ENCODE measurements around the gene MED13L.

DNA sequence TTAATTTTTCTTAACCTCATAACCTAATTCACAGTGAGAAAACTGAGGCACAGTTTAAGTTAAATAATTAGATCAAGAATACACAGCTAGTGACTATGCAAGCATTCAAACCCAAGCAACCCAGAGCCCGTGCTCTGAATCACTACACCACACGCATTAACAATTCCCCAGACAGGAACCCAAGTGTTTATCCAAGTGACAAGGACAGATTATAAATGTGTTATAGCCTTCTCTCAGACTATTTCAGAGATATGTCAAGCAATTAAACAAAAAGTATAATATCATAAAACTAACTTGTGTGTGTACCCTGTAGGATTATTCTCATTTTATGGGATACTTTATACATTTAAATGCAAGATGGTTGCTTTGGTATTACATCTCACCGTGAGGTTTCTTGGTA, 43.8 kb downstream of the MED13L start:
- TF ChIP-seq POLR2A (IDR thresholded peaks at IDR 0.05; ENCODE audit: control extremely low read depth in 1 of 2, low read depth in 2 of 2, low read length in 2 of 2), result no peak
- TF ChIP-seq EZH2 (IDR thresholded peaks at IDR 0.05; ENCODE audit: low read depth, low read length, severe bottlenecking), result no peak
